ENCODE measurements around the gene ARHGAP33. TPM values are rescaled to one million over a fixed set of nuclear protein-coding genes. Genes with fewer than 3 reads are reported as not detected.

Gene ARHGAP33
- total RNA-seq, 4 donors from 2014 or later: 8.6 to 166 (median 20.0) TPM

DNA sequence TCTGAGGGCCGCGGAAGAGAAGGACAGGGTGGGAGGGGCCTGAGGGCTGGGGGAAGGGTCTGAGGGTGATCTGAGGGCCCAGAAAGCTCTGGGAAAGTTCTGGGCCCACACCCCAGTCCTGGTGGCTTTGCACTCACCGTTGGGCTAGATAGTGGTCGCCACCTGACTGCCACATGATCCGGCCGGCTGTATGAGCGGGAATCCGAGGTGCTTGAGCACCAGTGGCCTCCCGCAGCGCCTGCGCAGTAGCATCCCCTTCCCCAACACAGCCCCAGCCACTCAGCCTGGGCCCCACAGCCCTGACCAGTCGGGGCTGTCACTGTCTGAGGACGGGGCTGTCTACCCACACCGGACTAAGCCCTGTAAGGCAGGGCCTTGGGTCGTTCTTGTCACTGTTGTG, 22.3 kb downstream of the ARHGAP33 start:
- no peaks in the 10 kb centered on the region for H3K4me1 ChIP-seq
- no peaks in the 10 kb centered on the region for H3K27me3 ChIP-seq
- H3K27ac ChIP-seq: no peak overlapping the region
- no peaks in the 10 kb centered on the region for H3K9me3 ChIP-seq
- no peak for TF ChIP-seq POLR2A (IDR thresholded peaks at IDR 0.05)
- TF ChIP-seq, protein P1, sequence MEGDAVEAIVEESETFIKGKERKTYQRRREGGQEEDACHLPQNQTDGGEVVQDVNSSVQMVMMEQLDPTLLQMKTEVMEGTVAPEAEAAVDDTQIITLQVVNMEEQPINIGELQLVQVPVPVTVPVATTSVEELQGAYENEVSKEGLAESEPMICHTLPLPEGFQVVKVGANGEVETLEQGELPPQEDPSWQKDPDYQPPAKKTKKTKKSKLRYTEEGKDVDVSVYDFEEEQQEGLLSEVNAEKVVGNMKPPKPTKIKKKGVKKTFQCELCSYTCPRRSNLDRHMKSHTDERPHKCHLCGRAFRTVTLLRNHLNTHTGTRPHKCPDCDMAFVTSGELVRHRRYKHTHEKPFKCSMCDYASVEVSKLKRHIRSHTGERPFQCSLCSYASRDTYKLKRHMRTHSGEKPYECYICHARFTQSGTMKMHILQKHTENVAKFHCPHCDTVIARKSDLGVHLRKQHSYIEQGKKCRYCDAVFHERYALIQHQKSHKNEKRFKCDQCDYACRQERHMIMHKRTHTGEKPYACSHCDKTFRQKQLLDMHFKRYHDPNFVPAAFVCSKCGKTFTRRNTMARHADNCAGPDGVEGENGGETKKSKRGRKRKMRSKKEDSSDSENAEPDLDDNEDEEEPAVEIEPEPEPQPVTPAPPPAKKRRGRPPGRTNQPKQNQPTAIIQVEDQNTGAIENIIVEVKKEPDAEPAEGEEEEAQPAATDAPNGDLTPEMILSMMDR (IDR thresholded peaks at IDR 0.05): no peak
- peak overlapping the region in 2 of 4 donors; percentile 5 to 20 for H3K4me3 ChIP-seq
- H3K36me3 ChIP-seq: no peaks in the 10 kb centered on the region
- DNase-seq: no peak

DNA sequence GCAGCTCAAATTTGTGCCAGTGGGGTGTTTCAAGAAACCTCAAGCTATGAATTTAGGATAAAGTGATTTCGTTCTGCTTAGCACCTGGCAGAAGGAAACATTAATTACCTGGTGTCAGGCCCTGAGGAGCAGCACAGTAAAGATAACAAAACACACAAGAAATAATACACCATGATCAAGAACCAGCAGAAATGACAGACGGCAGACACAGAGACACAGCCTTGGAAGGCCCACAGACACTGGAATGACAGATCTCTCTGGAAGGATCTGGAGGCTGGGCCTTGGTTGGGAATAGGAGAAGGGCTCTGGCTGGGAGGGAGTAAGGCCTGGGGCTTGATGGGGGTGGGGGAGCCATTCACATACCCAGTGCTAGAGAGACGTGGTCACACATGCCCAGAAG, 26.5 kb downstream of the ARHGAP33 start:
- Histone ChIP-seq H3K4me1 (no peaks in the 10 kb centered on the region), H3K36me3 (no peaks in the 10 kb centered on the region), H3K4me3 (no peak overlapping the region), H3K9me3 (no peaks in the 10 kb centered on the region), H3K27ac (no peak overlapping the region), H3K27me3 (no peaks in the 10 kb centered on the region)
- TF ChIP-seq, protein P1 (IDR thresholded peaks at IDR 0.05): no peak
- no peak for TF ChIP-seq POLR2A (IDR thresholded peaks at IDR 0.05)
- no peak for DNase-seq

DNA sequence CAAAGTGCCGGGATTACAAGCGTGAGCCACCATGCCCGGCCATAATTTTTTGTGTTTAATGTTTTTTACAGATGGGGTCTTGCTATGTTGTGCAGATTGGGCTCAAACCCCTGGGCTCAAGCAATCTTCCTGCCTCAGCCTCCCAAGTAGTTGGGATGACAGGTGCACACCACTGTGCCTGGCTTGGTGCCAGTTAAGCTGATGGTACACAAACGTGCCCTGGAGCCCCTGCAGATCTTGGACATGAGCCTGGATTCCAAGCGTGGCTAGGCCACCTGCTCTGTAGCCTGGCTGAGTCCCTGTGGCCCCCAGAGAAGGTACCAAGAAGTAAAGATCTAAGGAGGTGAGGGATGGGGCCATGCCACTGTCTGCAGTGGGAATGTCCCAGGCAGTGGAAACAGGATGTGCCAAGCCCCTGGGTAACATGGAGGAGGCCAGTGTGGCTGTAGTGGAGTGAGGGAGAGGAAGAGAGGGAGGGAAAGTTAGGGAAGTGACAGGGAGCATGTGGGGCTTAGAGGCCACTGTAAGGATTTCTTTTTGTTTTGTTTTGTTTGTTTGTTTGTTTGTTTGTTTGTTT, 30.2 kb downstream of the ARHGAP33 start:
- H3K9me3 ChIP-seq: no peaks in the 10 kb centered on the region
- H3K4me3 ChIP-seq: no peak overlapping the region
- H3K27ac ChIP-seq: no peak overlapping the region
- no peak for TF ChIP-seq POLR2A (IDR thresholded peaks at IDR 0.05)
- TF ChIP-seq, protein P1 (IDR thresholded peaks at IDR 0.05): no peak
- H3K27me3 ChIP-seq: no peaks in the 10 kb centered on the region
- H3K36me3 ChIP-seq: no peaks in the 10 kb centered on the region
- no peaks in the 10 kb centered on the region for H3K4me1 ChIP-seq
- no peak for DNase-seq

DNA sequence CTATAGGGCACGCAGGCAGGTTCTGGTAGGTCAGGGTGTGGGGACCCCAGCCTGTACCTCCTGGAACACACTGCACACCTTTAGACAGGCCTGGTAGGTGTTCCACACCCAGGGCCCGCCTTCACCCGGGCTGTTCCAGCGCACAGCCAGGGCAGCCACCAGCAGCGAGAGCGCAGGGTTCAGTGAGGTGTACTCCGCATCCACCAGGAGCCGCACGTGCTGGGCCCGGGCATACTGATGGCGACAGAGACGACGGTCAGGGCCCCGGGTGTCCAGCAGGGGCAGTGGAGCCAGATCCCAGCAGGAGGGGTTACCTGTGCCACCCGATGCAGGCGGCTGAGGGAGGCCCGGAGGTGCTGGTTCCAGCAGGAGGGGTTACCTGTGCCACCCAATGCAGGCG, 31.2 kb downstream of the ARHGAP33 start:
- Histone ChIP-seq H3K4me1 (no peaks in the 10 kb centered on the region), H3K27me3 (no peaks in the 10 kb centered on the region), H3K36me3 (no peaks in the 10 kb centered on the region), H3K4me3 (no peak overlapping the region), H3K9me3 (no peaks in the 10 kb centered on the region), H3K27ac (no peak overlapping the region)
- DNase-seq: no peak
- no peak for TF ChIP-seq POLR2A (IDR thresholded peaks at IDR 0.05)
- TF ChIP-seq, protein P1 (IDR thresholded peaks at IDR 0.05): no peak

DNA sequence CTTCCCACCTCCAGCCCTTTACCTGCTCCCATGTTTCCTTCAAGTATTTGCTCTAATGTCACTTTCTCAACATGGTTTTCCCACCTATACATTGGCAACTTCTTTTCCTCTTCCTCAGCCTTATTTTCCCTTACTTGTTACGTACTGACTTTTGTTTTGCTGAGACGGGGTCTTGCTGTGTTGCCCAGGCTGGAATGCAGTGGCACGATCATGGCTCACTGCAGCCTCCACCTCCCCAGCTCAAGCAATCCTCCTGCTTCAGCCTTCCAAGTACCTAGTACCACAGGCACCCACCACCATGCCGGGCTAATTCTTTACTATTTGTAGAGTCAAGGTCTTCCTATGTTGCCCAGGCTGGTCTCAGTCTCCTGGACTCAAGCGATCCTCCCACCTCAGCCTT, 32.3 kb downstream of the ARHGAP33 start:
- no peaks in the 10 kb centered on the region for H3K36me3 ChIP-seq
- no peak for TF ChIP-seq POLR2A (IDR thresholded peaks at IDR 0.05)
- TF ChIP-seq, protein P1 (IDR thresholded peaks at IDR 0.05): no peak
- H3K27me3 ChIP-seq: no peaks in the 10 kb centered on the region
- no peaks in the 10 kb centered on the region for H3K9me3 ChIP-seq
- no peak for DNase-seq
- H3K4me1 ChIP-seq: no peaks in the 10 kb centered on the region
- no peak overlapping the region for H3K27ac ChIP-seq
- no peak overlapping the region for H3K4me3 ChIP-seq

All from Peyer's patch (tissue), 4 donors.